ENCODE measurements around the gene DNAH10.

DNAH10 gene

GRCh38 chr12:123726962-123727361, 35.1 kb upstream of the DNAH10 start:
- Histone ChIP-seq H3K36me3 (ENCODE audit: control insufficient read depth, low read depth, low read length) (peaks cover 80% of the 10 kb centered on the region), H3K9me3 (ENCODE audit: control insufficient read depth, low read depth, low read length) (no peaks in the 10 kb centered on the region), H3K27ac (ENCODE audit: low read length) (no peak overlapping the region), H3K4me1 (ENCODE audit: control insufficient read depth, low read depth, low read length) (no peaks in the 10 kb centered on the region), H3K9ac (ENCODE audit: low read length) (no peak overlapping the region), H3K4me3 (ENCODE audit: low read length) (no peak overlapping the region), H3K27me3 (ENCODE audit: control insufficient read depth, insufficient read depth, low read length) (no peaks in the 10 kb centered on the region)

DNA sequence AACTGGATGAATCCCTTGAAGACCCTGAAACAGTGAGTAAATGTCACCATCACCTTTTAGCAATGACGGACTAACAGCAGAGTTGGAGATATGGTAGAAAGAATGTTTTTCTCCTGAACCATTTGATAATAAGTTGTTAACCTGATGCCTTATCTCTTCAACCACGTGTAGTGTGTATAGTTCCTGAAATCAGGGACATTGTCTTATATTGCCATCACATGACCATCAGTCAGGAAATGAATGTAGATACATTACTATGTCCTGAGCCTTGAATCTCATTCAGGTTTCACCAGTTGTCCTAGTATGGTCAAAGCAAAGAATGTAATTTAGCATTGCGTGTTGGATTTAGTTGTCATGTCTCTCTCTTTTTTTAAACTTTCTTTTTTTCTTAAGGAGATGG, 34.2 kb upstream of the DNAH10 start:
- H3K27me3 ChIP-seq (ENCODE audit: control insufficient read depth, insufficient read depth, low read length): no peaks in the 10 kb centered on the region
- H3K36me3 ChIP-seq (ENCODE audit: control insufficient read depth, low read depth, low read length): peaks cover 77% of the 10 kb centered on the region
- no peaks in the 10 kb centered on the region for H3K9me3 ChIP-seq (ENCODE audit: control insufficient read depth, low read depth, low read length)
- no peaks in the 10 kb centered on the region for H3K4me1 ChIP-seq (ENCODE audit: control insufficient read depth, low read depth, low read length)
- no peak overlapping the region for H3K4me3 ChIP-seq (ENCODE audit: low read length)
- H3K9ac ChIP-seq (ENCODE audit: low read length): no peak overlapping the region
- no peak overlapping the region for H3K27ac ChIP-seq (ENCODE audit: low read length)

GRCh38 chr12:123731596-123731995, 30.5 kb upstream of the DNAH10 start:
- H3K36me3 ChIP-seq (ENCODE audit: control insufficient read depth, low read depth, low read length): peaks cover 84% of the 10 kb centered on the region
- H3K9ac ChIP-seq (ENCODE audit: low read length): no peak overlapping the region
- no peaks in the 10 kb centered on the region for H3K9me3 ChIP-seq (ENCODE audit: control insufficient read depth, low read depth, low read length)

GRCh38 chr12:123732251-123732650, 29.9 kb upstream of the DNAH10 start:
- Histone ChIP-seq H3K36me3 (ENCODE audit: control insufficient read depth, low read depth, low read length) (peaks cover 84% of the 10 kb centered on the region), H3K27ac (ENCODE audit: low read length) (no peak overlapping the region), H3K27me3 (ENCODE audit: control insufficient read depth, insufficient read depth, low read length) (no peaks in the 10 kb centered on the region), H3K4me1 (ENCODE audit: control insufficient read depth, low read depth, low read length) (no peaks in the 10 kb centered on the region), H3K9me3 (ENCODE audit: control insufficient read depth, low read depth, low read length) (no peaks in the 10 kb centered on the region), H3K9ac (ENCODE audit: low read length) (no peak overlapping the region), H3K4me3 (ENCODE audit: low read length) (no peak overlapping the region)

More at GRCh38 chr12:123731596-123731995, 30.5 kb upstream of the DNAH10 start:
- Histone ChIP-seq H3K4me3 (ENCODE audit: low read length) (no peak overlapping the region), H3K4me1 (ENCODE audit: control insufficient read depth, low read depth, low read length) (no peaks in the 10 kb centered on the region), H3K27me3 (ENCODE audit: control insufficient read depth, insufficient read depth, low read length) (no peaks in the 10 kb centered on the region), H3K27ac (ENCODE audit: low read length) (no peak overlapping the region)

DNA sequence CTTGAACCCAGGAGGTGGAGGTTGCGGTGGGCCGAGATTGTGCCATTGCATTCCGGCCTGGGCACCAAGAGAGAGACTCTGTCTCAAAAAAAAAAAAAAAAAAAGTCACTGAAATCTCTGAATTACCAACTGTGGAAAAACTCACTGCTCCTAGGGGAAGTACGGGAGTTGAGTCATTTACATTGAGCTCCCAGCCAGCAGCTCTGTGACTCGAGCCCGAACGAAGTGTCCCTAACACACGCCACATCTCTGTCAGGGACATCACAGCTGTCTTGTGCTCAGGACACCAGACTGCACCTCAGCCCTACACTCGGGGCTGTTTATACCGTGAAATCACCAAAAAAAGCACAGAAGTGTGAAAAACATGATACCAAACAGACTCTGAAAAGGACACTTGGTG, 28.9 kb upstream of the DNAH10 start:
- Histone ChIP-seq H3K9me3 (ENCODE audit: control insufficient read depth, low read depth, low read length) (no peaks in the 10 kb centered on the region), H3K9ac (ENCODE audit: low read length) (no peak overlapping the region), H3K4me3 (ENCODE audit: low read length) (no peak overlapping the region), H3K27ac (ENCODE audit: low read length) (no peak overlapping the region), H3K4me1 (ENCODE audit: control insufficient read depth, low read depth, low read length) (no peaks in the 10 kb centered on the region), H3K27me3 (ENCODE audit: control insufficient read depth, insufficient read depth, low read length) (no peaks in the 10 kb centered on the region), H3K36me3 (ENCODE audit: control insufficient read depth, low read depth, low read length) (peaks cover 78% of the 10 kb centered on the region)

DNA sequence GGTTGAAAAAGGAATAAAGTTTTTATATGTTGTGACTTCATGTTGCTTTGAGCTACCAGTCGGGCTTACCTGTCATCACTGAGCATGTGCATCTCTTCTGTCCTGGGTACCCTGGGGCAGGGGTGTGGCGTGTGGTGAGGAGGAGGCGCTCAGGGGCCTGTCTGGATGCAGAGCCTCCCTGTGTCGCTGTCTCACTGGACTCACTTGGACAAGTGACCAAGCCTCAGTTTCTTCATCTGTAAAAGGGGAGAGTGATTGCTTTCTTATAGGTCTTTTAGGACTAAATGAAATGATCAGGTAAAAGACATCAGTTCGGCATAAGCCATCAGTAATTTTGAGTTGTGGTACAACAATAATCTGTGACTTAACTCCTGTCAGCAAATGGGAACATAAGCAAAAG, 27.8 kb upstream of the DNAH10 start:
- Histone ChIP-seq H3K27ac (ENCODE audit: low read length) (no peak overlapping the region), H3K27me3 (ENCODE audit: control insufficient read depth, insufficient read depth, low read length) (no peaks in the 10 kb centered on the region), H3K9ac (ENCODE audit: low read length) (no peak overlapping the region), H3K4me3 (ENCODE audit: low read length) (no peak overlapping the region), H3K9me3 (ENCODE audit: control insufficient read depth, low read depth, low read length) (no peaks in the 10 kb centered on the region), H3K36me3 (ENCODE audit: control insufficient read depth, low read depth, low read length) (peaks cover 78% of the 10 kb centered on the region), H3K4me1 (ENCODE audit: control insufficient read depth, low read depth, low read length) (no peaks in the 10 kb centered on the region)

DNA sequence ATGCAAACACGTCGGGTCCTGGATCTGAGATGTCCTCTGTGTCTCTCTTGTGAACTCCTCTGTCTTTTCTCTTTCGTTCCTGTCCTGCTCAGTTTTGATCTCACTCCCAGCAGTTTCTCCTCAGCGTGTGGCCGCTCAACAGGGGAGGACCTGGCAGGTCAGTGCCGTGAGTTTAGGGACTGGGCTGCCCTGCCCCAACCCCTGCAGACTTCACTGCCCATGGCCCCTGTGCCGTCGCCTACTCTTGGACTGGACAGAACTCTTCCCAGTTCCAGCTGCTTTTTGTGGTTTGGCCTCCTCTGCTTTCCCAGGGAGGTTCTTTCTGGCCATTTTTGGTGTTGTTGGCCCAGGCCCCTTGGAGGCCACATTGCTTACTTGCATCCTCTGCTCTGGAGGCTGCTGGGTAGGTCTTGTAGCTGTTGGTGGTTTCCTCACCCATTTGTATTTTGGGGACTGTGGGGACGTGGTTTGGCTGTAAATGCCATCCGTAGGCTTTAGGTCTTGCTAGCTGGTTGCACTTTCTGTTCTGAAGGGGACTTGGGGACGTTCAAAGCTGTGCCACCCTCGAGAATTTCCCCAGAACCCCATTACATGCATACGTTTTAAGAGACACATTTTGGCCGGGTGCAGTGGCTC, 20.0 kb upstream of the DNAH10 start:
- Histone ChIP-seq H3K36me3 (ENCODE audit: control insufficient read depth, low read depth, low read length) (peaks cover 76% of the 10 kb centered on the region), H3K27me3 (ENCODE audit: control insufficient read depth, insufficient read depth, low read length) (no peaks in the 10 kb centered on the region), H3K4me1 (ENCODE audit: control insufficient read depth, low read depth, low read length) (no peaks in the 10 kb centered on the region), H3K27ac (ENCODE audit: low read length) (no peak overlapping the region), H3K9me3 (ENCODE audit: control insufficient read depth, low read depth, low read length) (no peaks in the 10 kb centered on the region), H3K9ac (ENCODE audit: low read length) (no peak overlapping the region), H3K4me3 (ENCODE audit: low read length) (no peak overlapping the region)

DNA sequence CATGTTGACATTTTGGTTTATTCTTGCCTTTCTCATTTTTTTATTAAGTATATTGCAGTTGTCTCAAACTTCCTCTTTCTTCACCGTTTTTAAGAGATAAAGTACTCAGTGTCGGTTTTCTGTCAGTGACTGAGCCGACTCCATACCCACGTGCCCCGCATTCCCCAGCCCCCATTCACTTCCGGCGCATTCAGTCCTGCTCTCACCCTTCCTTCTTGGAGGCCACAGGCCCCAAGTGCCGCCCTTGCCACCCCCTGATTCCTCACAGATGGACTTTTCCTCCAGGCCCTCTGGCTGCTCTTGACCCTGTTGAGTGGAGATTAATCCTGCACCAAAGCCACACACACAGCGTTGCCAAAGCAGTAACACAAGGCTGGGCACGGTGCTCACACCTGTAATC, 19.1 kb upstream of the DNAH10 start:
- peaks cover 79% of the 10 kb centered on the region for H3K36me3 ChIP-seq (ENCODE audit: control insufficient read depth, low read depth, low read length)
- H3K9me3 ChIP-seq (ENCODE audit: control insufficient read depth, low read depth, low read length): no peaks in the 10 kb centered on the region
- no peak overlapping the region for H3K4me3 ChIP-seq (ENCODE audit: low read length)
- no peak overlapping the region for H3K9ac ChIP-seq (ENCODE audit: low read length)
- no peaks in the 10 kb centered on the region for H3K4me1 ChIP-seq (ENCODE audit: control insufficient read depth, low read depth, low read length)
- H3K27ac ChIP-seq (ENCODE audit: low read length): no peak overlapping the region
- H3K27me3 ChIP-seq (ENCODE audit: control insufficient read depth, insufficient read depth, low read length): no peaks in the 10 kb centered on the region

- H3K27me3 ChIP-seq (ENCODE audit: control insufficient read depth, insufficient read depth, low read length): no peaks in the 10 kb centered on the region
- no peak overlapping the region for H3K4me3 ChIP-seq (ENCODE audit: low read length)
- H3K27ac ChIP-seq (ENCODE audit: low read length): no peak overlapping the region
- peaks cover 81% of the 10 kb centered on the region for H3K36me3 ChIP-seq (ENCODE audit: control insufficient read depth, low read depth, low read length)
- no peaks in the 10 kb centered on the region for H3K9me3 ChIP-seq (ENCODE audit: control insufficient read depth, low read depth, low read length)
- no peak overlapping the region for H3K9ac ChIP-seq (ENCODE audit: low read length)
- H3K4me1 ChIP-seq (ENCODE audit: control insufficient read depth, low read depth, low read length): no peaks in the 10 kb centered on the region
Measured at GRCh38 chr12:123744836-123745235, 17.3 kb upstream of the DNAH10 start.

DNA sequence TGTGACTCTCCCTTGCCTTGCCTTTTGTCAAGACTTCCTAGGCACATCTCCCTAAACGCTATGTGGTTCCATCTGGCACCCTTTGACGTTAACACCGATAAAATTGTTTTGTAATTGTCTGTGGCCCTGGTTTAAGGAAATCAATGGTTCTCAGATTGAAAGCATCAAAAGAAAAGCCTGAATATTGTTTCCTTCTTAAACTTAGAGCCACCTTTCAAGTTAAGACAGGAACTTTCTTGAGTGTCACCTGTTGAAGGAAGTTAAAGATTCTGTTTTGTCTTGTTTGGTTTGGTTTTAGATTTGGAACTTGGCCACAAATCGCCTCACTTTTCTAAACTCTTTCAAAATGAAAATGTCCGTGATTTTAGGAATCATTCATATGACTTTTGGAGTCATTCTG, 14.8 kb upstream of the DNAH10 start:
- Histone ChIP-seq H3K36me3 (ENCODE audit: control insufficient read depth, low read depth, low read length) (peaks cover 71% of the 10 kb centered on the region), H3K27ac (ENCODE audit: low read length) (no peak overlapping the region), H3K9ac (ENCODE audit: low read length) (no peak overlapping the region), H3K9me3 (ENCODE audit: control insufficient read depth, low read depth, low read length) (no peaks in the 10 kb centered on the region), H3K4me3 (ENCODE audit: low read length) (no peak overlapping the region), H3K27me3 (ENCODE audit: control insufficient read depth, insufficient read depth, low read length) (no peaks in the 10 kb centered on the region), H3K4me1 (ENCODE audit: control insufficient read depth, low read depth, low read length) (no peaks in the 10 kb centered on the region)

DNA sequence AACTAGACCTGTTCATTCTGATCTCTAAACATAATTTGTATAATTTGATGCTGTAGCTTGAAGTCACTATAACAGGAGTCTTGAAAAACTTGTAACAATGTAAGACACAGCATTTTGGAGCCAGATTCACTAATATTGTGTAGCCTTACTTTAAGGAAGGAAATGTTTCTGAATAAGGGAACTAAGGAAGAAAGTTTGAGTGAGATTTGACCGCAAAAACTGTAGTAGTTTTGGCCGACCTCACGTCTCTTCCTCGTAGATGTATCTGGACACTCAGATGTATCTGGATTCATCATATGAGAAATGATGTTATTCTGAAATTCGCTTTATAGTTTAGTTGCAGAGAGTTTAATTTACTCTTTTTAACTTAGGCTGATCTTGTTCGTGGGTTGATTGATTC, 13.9 kb upstream of the DNAH10 start:
- Histone ChIP-seq H3K9ac (ENCODE audit: low read length) (no peak overlapping the region), H3K4me3 (ENCODE audit: low read length) (no peak overlapping the region), H3K9me3 (ENCODE audit: control insufficient read depth, low read depth, low read length) (no peaks in the 10 kb centered on the region), H3K27me3 (ENCODE audit: control insufficient read depth, insufficient read depth, low read length) (no peaks in the 10 kb centered on the region), H3K4me1 (ENCODE audit: control insufficient read depth, low read depth, low read length) (no peaks in the 10 kb centered on the region), H3K27ac (ENCODE audit: low read length) (no peak overlapping the region), H3K36me3 (ENCODE audit: control insufficient read depth, low read depth, low read length) (peaks cover 70% of the 10 kb centered on the region)

DNA sequence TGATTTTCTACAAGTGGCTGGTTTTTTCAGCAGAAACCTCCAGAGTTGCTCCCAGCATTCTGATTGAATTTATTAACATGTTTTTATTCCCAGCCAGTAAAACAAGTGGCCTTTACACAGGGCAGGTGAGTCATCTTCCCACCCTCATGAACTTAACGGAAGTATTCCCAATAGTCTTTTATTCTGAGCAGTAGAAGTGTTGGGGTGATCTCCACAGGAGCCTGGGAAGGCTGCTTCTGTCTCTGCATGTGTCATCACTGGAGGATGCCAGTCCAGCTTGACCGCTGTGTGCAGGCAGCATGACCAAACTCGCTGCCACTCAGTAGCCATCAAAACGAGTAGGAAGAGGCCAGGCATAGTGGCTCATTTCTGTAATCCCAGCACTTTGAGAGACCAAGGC, 13.4 kb upstream of the DNAH10 start:
- H3K9me3 ChIP-seq (ENCODE audit: control insufficient read depth, low read depth, low read length): no peaks in the 10 kb centered on the region
- H3K4me1 ChIP-seq (ENCODE audit: control insufficient read depth, low read depth, low read length): no peaks in the 10 kb centered on the region
- H3K27me3 ChIP-seq (ENCODE audit: control insufficient read depth, insufficient read depth, low read length): no peaks in the 10 kb centered on the region
- no peak overlapping the region for H3K9ac ChIP-seq (ENCODE audit: low read length)
- peaks cover 70% of the 10 kb centered on the region for H3K36me3 ChIP-seq (ENCODE audit: control insufficient read depth, low read depth, low read length)
- no peak overlapping the region for H3K4me3 ChIP-seq (ENCODE audit: low read length)
- H3K27ac ChIP-seq (ENCODE audit: low read length): no peak overlapping the region

Measured in iPS-18a (cell line).